Ovary (tissue), 9 donors: ENCODE measurements around the gene RNGTT. TPM values are rescaled to one million over a fixed set of nuclear protein-coding genes. Genes with fewer than 3 reads are reported as not detected.

Experiments
- DNase-seq, 5 donors: peaks; one replicate each; pipeline ENCODE4 v3.0.0-alpha.2; 2019 to 2020
- H3K27ac ChIP-seq, 2 donors: fragments of 200-600 bp; one replicate each; pipeline versions ENCODE4 v1.5.1 to v1.8.0; 2019 to 2022
- H3K27me3 ChIP-seq: fragments of 200-600 bp; one replicate; pipeline ENCODE4 v1.8.0; 2022
- H3K36me3 ChIP-seq: fragments of 200-600 bp; sonication (generic); one replicate; pipeline ENCODE4 v1.5.1; 2019
- H3K4me1 ChIP-seq: one replicate; pipeline ENCODE4 v1.8.1; 2013; ENCODE audit warnings: mild to moderate bottlenecking, moderate library complexity; ENCODE audit not compliant: insufficient read depth
- H3K4me3 ChIP-seq: fragments of 200-600 bp; sonication (generic); one replicate; pipeline ENCODE4 v1.5.1; 2017
- H3K9me3 ChIP-seq, 2 donors: fragments of 200-600 bp in 1 of 2; sonication (generic) in 1 of 2; one replicate each; pipeline versions ENCODE4 v1.5.1 to v1.8.1; 2013 to 2019; ENCODE audit warnings: mild to moderate bottlenecking in 1 of 2, moderate library complexity in 1 of 2
- EP300 ChIP-seq: sonication (generic); formaldehyde crosslinking; IDR thresholded peaks from one replicate; pipeline ENCODE4 v1.6.1; 2017; ENCODE audit warnings: antibody characterized with exemption
- POLR2A ChIP-seq: fragments of 450-650 bp; IDR thresholded peaks from one replicate; pipeline ENCODE4 v1.6.1; 2017; ENCODE audit warnings: antibody characterized with exemption, mild to moderate bottlenecking, moderate library complexity
- WGBS, 3 donors: extraction: QIAGEN DNeasy Blood & Tissue Kit in 1 of 3; methylation state at CpG; one replicate each; pipeline versions ENCODE4 v1.1.5 to v1.1.7; 2013 to 2017; 5-methylcytosine and 5-hydroxymethylcytosine counted together
- intact Hi-C, 4 donors: fragments of 100-400 bp; cut with DNase I; formaldehyde crosslinking; loops; one replicate each; pipeline versions ENCODE4 v1.11.0 to v1.15.1; 2022 to 2023
- polyA plus RNA-seq, 2 donors: library from polyadenylated mRNA; stranded (reverse); fragments of 200-250 nt in 1 of 2; fragments of 350-450 nt in 1 of 2; fragmentation: Illumina TruSeq in 1 of 2; extraction: RNeasy Lipid Tissue Mini Kit (QIAGEN cat#74804) in 1 of 2; gene quantifications; one replicate each; pipeline ENCODE4 v1.2.3, GENCODE V29; 2013 to 2014
- total RNA-seq, 7 donors: library from RNA; depleted of rRNA in 2 of 7; stranded (reverse); fragments of >200 nt in 2 of 7; fragmentation: NEBNext Ultra II Directional in 3 of 7; extraction: Animal tissue kit (Norgen Biotek cat#: 25700) in 3 of 7; gene quantifications; one replicate each; pipeline versions ENCODE4 v1.1.0 to v1.2.4, GENCODE V29; 2016 to 2023
- TF ChIP-seq, protein P1 (sequence below), 3 donors: fragments of 450-650 bp in 2 of 3; fragments of 200-600 bp in 1 of 3; IDR thresholded peaks; one replicate each; pipeline versions ENCODE4 v1.5.1 to v1.8.0; 2016 to 2022; ENCODE audit warnings: antibody characterized with exemption in 3 of 3, mild to moderate bottlenecking in 1 of 3
- donor health status: DM: no; HTN: no; CAD: no; lungs with moderate emphysema.
- donor health status: DM: no; HTN: no; CAD: no.
- donor health status: Bipolar disorder and iron deficiency.
- donor health status: DM: yes; HTN: yes; CAD: no.
- donor health status: DM: no; HTN: no; CAD: no.
- donor health status: DM: yes; HTN: yes; CAD: no.

The RNGTT gene
- total and polyA plus RNA-seq, 9 donors = 3.9 to 17.9 (median 10.5) TPM

DNA sequence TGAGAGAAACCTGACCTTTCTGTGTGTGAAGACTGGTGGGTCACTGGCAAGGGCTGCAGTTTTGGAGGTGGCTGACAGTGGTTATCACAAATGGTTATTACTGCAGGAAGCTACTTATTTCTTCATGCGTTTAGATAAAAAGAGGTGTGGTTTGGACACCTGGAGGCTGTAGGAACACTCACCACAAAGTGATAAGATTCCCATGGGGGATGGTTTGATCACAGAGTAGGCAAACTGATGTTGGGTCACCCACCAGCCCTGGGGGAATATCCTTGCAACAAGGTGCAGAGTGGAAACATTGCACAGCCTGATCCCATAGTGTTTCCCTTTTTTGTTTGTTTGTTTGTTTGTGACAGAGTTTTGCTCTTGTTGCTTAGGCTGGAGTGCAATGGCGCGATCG is 33.9 kb upstream of the RNGTT start:
- intact Hi-C loops = no loop called here
- H3K27ac ChIP-seq = no peak overlapping the region
- 84% methylated on average over 4 of the region's 4 CpGs for WGBS, 3 donors
- DNase-seq = no peak
- no peaks in the 10 kb centered on the region for H3K27me3 ChIP-seq
- no peaks in the 10 kb centered on the region for H3K9me3 ChIP-seq
- H3K4me1 ChIP-seq = no peaks in the 10 kb centered on the region
- no peaks in the 10 kb centered on the region for H3K36me3 ChIP-seq
- TF ChIP-seq POLR2A (no peak), EP300 (no peak)
- TF ChIP-seq, protein P1, sequence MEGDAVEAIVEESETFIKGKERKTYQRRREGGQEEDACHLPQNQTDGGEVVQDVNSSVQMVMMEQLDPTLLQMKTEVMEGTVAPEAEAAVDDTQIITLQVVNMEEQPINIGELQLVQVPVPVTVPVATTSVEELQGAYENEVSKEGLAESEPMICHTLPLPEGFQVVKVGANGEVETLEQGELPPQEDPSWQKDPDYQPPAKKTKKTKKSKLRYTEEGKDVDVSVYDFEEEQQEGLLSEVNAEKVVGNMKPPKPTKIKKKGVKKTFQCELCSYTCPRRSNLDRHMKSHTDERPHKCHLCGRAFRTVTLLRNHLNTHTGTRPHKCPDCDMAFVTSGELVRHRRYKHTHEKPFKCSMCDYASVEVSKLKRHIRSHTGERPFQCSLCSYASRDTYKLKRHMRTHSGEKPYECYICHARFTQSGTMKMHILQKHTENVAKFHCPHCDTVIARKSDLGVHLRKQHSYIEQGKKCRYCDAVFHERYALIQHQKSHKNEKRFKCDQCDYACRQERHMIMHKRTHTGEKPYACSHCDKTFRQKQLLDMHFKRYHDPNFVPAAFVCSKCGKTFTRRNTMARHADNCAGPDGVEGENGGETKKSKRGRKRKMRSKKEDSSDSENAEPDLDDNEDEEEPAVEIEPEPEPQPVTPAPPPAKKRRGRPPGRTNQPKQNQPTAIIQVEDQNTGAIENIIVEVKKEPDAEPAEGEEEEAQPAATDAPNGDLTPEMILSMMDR (IDR thresholded peaks at IDR 0.05) = no peak
- H3K4me3 ChIP-seq = no peak overlapping the region

GRCh38 chr6:88992741-88993552 is 29.5 kb upstream of the RNGTT start:
- intact Hi-C loops = no loop called here
- no peak for TF ChIP-seq EP300
- no peak for TF ChIP-seq POLR2A
- TF ChIP-seq, protein P1 (IDR thresholded peaks at IDR 0.05) = no peak

GRCh38 chr6:88989215-88989614 is 25.8 kb upstream of the RNGTT start:
- 4 to 9% (median 9%) methylated on average over 1 of the region's 1 CpG for WGBS, 3 donors
- peak in 1 of 5 donors; percentile 25 for DNase-seq
- Histone ChIP-seq H3K9me3 (no peaks in the 10 kb centered on the region), H3K4me3 (no peak overlapping the region), H3K4me1 (no peaks in the 10 kb centered on the region), H3K27ac (no peak overlapping the region), H3K27me3 (no peaks in the 10 kb centered on the region), H3K36me3 (no peaks in the 10 kb centered on the region)
- TF ChIP-seq POLR2A (no peak), EP300 (no peak)
- TF ChIP-seq, protein P1 (IDR thresholded peaks at IDR 0.05) = no peak
- intact Hi-C loops = loop anchor here in 1 of 4 donors (10.0 kb wide), 2 partner anchors 96 to 366 kb away; partner anchors contain the start of genes PNRC1 and UBE2J1

More at GRCh38 chr6:88992741-88993552, 29.5 kb upstream of the RNGTT start:
- no peaks in the 10 kb centered on the region for H3K9me3 ChIP-seq
- H3K27me3 ChIP-seq = no peaks in the 10 kb centered on the region
- H3K4me3 ChIP-seq = no peak overlapping the region
- no peak for DNase-seq
- no peaks in the 10 kb centered on the region for H3K4me1 ChIP-seq
- WGBS, 3 donors = 90 to 97% (median 93%) methylated on average over 1 of the region's 1 CpG
- no peaks in the 10 kb centered on the region for H3K36me3 ChIP-seq
- no peak overlapping the region for H3K27ac ChIP-seq

- Histone ChIP-seq H3K4me3 (no peak overlapping the region), H3K36me3 (no peaks in the 10 kb centered on the region), H3K9me3 (no peaks in the 10 kb centered on the region), H3K4me1 (no peaks in the 10 kb centered on the region), H3K27me3 (no peaks in the 10 kb centered on the region), H3K27ac (no peak overlapping the region)
- TF ChIP-seq POLR2A (no peak), EP300 (no peak)
- TF ChIP-seq, protein P1 (IDR thresholded peaks at IDR 0.05) = no peak
- DNase-seq = no peak
- WGBS, 3 donors = 23 to 48% (median 40%) methylated on average over 2 of the region's 2 CpGs
- intact Hi-C loops = loop anchor here in 1 of 4 donors (10.0 kb wide), 2 partner anchors 97 to 367 kb away; partner anchors contain the start of genes PNRC1 and UBE2J1
Observed at GRCh38 chr6:88987922-88988321, 24.5 kb upstream of the RNGTT start.
